Transverse colon (tissue), 4 donors: ENCODE results near the gene AGPAT1. TPM values are rescaled to one million over a fixed set of nuclear protein-coding genes. Genes with fewer than 3 reads are reported as not detected.
"Not testable (repeated sequence)": the region's sequence is repeated elsewhere in the genome, so short reads cannot be mapped to it uniquely, and the experiment has no call there.

Source experiments
- DNase-seq: peaks from one replicate; pipeline ENCODE4 v3.0.0-alpha.2; 2019
- H3K27ac ChIP-seq, 4 donors: fragments of 200-600 bp; sonication (generic); 2 replicates each; pipeline ENCODE4 v1.5.1; 2016 to 2018; ENCODE audit warnings: inconsistent platforms in 4 of 4
- H3K27me3 ChIP-seq: fragments of 200-600 bp; sonication (generic); 2 replicates; pipeline ENCODE4 v1.5.1; 2017; ENCODE audit warnings: inconsistent platforms
- H3K36me3 ChIP-seq, 4 donors: fragments of 200-600 bp; sonication (generic); 2 replicates each; pipeline ENCODE4 v1.5.1; 2017 to 2019; ENCODE audit warnings: inconsistent platforms in 4 of 4
- H3K4me1 ChIP-seq, 4 donors: fragments of 200-600 bp; sonication (generic); 2 replicates each; pipeline ENCODE4 v1.5.1; 2017 to 2020; ENCODE audit warnings: inconsistent platforms in 4 of 4
- H3K4me3 ChIP-seq, 4 donors: fragments of 200-600 bp; sonication (generic); 1 replicate in 1 of 4; 2 replicates in 3 of 4; pipeline versions ENCODE4 v1.5.1 to v1.6.1; 2017 to 2019; ENCODE audit warnings: inconsistent platforms in 4 of 4
- H3K9me3 ChIP-seq, 2 donors: fragments of 200-600 bp; sonication (generic); 2 replicates each; pipeline ENCODE4 v1.5.1; 2017 to 2019; ENCODE audit warnings: inconsistent platforms in 2 of 2
- EP300 ChIP-seq: sonication (generic); formaldehyde crosslinking; IDR thresholded peaks from one replicate; pipeline ENCODE4 v1.6.1; 2017; ENCODE audit warnings: antibody characterized with exemption, low read depth
- POLR2A ChIP-seq: fragments of 450-650 bp; IDR thresholded peaks from one replicate; pipeline ENCODE4 v1.6.1; 2016; ENCODE audit warnings: antibody characterized with exemption, mild to moderate bottlenecking, moderate library complexity
- POLR2AphosphoS5 ChIP-seq, 3 donors: sonication (generic); formaldehyde crosslinking; IDR thresholded peaks; one replicate each; pipeline ENCODE4 v1.6.1; 2016; ENCODE audit warnings: antibody characterized with exemption in 3 of 3
- WGBS, 2 donors: methylation state at CpG; one replicate each; pipeline ENCODE4 v1.1.5; 2018; ENCODE audit warnings: low coverage in 1 of 2; 5-methylcytosine and 5-hydroxymethylcytosine counted together
- in situ Hi-C, 4 donors: fragments of 200-750 bp; cut with MboI; loops; one replicate each; pipeline versions ENCODE4 v1.15.0 to v1.15.1; 2017; ENCODE audit warnings: low sequenced_read_pairs in 3 of 4, low pct_ligation_motif_present in 1 of 4, low pct_unique_long_range_greater_than_20kb in 1 of 4
- intact Hi-C: fragments of 100-400 bp; cut with DNase I; formaldehyde crosslinking; loops from one replicate; pipeline ENCODE4 v1.15.1; 2023; ENCODE audit warnings: low total_unique reads
- total RNA-seq, 4 donors: library from RNA; depleted of rRNA; stranded (reverse); fragments of >200 nt; gene quantifications; one replicate each; pipeline ENCODE4 v1.1.0, GENCODE V29; 2016
- TF ChIP-seq, protein P1 (sequence below), 5 experiments: fragments of 200-600 bp in 3 of 5; fragments of 450-650 bp in 2 of 5; sonication (generic) in 3 of 5; IDR thresholded peaks; 1 replicate in 2 of 5; 2 replicates in 3 of 5; pipeline ENCODE4 v1.5.1; 2016 to 2017; ENCODE audit warnings: antibody characterized with exemption in 5 of 5, inconsistent platforms in 3 of 5, mild to moderate bottlenecking in 2 of 5, moderate library complexity in 1 of 5

AGPAT1 gene
- total RNA-seq, 4 donors from 2014 or later: 17.9 to 67.2 (median 50.1) TPM

DNA sequence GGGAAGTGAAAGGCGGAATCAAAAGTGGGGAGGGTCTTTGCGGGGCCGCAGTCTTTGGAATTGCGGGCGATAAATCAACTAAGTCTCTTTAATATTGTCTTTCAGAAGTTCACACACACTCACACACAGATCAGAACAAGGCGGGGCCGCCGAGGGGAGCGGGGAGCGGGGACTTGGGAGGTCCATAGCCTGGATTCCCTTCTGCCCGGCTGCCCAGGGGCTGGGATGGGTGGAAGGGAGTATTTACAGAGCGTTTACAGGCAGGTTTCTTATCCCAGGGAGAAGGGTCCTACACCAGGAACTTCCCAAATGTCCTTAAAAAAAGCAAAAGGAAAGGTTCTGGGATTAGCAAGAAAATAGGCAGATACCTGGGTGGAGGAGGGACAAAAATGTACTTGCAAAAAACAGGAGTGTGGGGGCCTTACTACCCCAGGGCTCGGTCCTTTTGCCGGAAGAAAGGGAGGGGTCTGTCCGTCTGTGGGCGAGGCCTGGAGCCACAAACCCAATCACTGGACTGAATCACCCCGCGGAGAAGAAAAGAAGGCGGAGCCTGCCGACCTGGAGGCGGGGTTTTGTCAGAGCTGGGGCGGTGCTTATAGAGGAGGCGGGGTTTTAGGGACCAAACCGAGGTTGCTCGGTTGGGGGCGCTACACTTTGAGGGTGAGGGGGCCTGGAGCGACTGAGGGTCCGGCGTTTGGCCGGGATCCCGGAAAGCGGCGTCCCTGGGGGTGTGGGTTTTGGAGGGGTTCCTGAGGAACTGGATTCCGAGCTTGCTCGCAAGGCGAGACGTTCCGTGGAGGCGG lies 27.4 kb downstream of the AGPAT1 start:
- TF ChIP-seq POLR2AphosphoS5 (IDR thresholded peaks at IDR 0.05): no peak
- TF ChIP-seq, protein P1, sequence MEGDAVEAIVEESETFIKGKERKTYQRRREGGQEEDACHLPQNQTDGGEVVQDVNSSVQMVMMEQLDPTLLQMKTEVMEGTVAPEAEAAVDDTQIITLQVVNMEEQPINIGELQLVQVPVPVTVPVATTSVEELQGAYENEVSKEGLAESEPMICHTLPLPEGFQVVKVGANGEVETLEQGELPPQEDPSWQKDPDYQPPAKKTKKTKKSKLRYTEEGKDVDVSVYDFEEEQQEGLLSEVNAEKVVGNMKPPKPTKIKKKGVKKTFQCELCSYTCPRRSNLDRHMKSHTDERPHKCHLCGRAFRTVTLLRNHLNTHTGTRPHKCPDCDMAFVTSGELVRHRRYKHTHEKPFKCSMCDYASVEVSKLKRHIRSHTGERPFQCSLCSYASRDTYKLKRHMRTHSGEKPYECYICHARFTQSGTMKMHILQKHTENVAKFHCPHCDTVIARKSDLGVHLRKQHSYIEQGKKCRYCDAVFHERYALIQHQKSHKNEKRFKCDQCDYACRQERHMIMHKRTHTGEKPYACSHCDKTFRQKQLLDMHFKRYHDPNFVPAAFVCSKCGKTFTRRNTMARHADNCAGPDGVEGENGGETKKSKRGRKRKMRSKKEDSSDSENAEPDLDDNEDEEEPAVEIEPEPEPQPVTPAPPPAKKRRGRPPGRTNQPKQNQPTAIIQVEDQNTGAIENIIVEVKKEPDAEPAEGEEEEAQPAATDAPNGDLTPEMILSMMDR (IDR thresholded peaks at IDR 0.05): peak in 1 of 5 experiments; percentile 8
- peaks cover 0 to 32% (median 29%) of the 10 kb centered on the region in 4 donors for H3K4me1 ChIP-seq
- 33 to 60% methylated on average over 23 to 39 of the region's 39 CpGs for WGBS, 2 donors
- intact Hi-C loops (no loop called here), in situ Hi-C loops (no loop called here)
- peak; percentile 58 for DNase-seq
- H3K9me3 ChIP-seq: no peaks in the 10 kb centered on the region
- H3K27me3 ChIP-seq: peaks cover 13% of the 10 kb centered on the region
- no peaks in the 10 kb centered on the region for H3K36me3 ChIP-seq
- H3K4me3 ChIP-seq: peak overlapping the region in 3 of 4 donors; percentile 14 to 38 (median 19)
- no peak overlapping the region for H3K27ac ChIP-seq

DNA sequence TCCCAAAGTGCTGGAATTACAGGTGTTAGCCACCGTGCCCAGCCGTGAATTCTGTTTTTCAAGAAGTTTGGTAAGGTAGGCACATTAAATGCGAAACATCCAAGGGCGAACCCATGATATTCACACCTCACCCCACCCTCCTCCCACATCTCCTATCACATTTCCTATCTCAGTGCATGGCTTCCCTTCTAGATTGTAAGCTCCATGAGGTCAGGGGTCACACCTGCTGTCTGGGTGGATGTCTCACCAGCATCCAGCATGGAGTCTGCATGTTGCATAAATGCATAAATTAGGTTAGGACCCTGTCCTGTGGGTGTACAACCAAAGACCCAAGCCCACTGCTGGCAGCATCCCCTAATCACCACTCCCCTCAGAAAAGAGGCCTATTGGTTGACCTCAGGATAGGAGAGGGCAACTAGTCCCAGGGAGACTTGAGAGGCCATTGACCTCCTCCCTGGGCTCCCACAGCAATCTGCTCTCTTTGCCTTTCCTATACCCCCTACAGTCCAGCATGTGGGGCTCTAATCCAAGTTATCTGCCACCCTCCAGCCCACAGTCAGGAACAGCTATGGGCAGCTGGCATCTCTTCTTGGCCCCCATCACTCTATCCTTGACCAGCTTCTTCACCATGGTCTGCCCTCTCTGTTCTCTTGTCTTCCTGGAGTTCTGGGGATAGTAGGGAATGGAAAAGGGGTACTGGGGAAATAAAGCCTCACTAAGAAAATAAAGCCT lies 28.3 kb downstream of the AGPAT1 start:
- peaks cover 13% of the 10 kb centered on the region for H3K27me3 ChIP-seq
- H3K4me1 ChIP-seq: peaks cover 0 to 23% (median 20%) of the 10 kb centered on the region in 4 donors
- no peak for TF ChIP-seq POLR2A
- TF ChIP-seq EP300: no peak
- no peak for TF ChIP-seq POLR2AphosphoS5 (IDR thresholded peaks at IDR 0.05)
- TF ChIP-seq, protein P1 (IDR thresholded peaks at IDR 0.05): no peak
- H3K4me3 ChIP-seq: no peak overlapping the region
- no peaks in the 10 kb centered on the region for H3K36me3 ChIP-seq
- no peaks in the 10 kb centered on the region for H3K9me3 ChIP-seq
- WGBS, 2 donors: 70 to 96% methylated on average over 2 to 4 of the region's 4 CpGs
- no peak for DNase-seq
- intact Hi-C loops: no loop called here
- H3K27ac ChIP-seq: no peak overlapping the region
- in situ Hi-C loops: no loop called here

DNA sequence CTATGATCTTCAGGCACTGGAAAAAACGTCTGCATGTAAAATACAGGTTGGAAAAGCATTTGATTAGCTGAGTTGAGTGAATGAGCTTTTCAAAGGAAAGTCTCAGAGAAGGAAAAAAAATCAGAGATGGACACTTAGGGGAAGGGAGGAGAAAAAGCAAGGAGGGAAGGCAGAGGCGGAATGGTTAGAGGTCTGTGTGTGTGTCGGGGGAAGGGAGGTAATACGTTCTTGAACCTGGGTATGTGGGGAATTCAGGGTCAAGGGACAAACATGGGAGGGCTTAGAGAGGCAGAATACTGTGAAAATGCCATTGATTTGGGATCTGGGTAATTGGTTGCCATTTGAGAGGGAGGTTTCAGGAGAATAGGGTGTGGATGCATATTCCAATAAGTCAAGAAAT lies 29.2 kb downstream of the AGPAT1 start:
- WGBS, 2 donors: 27 to 57% methylated on average over 2 to 4 of the region's 4 CpGs
- no peak for DNase-seq
- H3K27ac ChIP-seq: no peak overlapping the region
- intact Hi-C loops: no loop called here
- in situ Hi-C loops: no loop called here
- no peak for TF ChIP-seq POLR2AphosphoS5 (IDR thresholded peaks at IDR 0.05)
- TF ChIP-seq POLR2A: no peak
- H3K4me1 ChIP-seq: peaks cover 0 to 25% (median 14%) of the 10 kb centered on the region in 4 donors
- H3K36me3 ChIP-seq: no peaks in the 10 kb centered on the region
- H3K9me3 ChIP-seq: no peaks in the 10 kb centered on the region
- H3K27me3 ChIP-seq: peaks cover 13% of the 10 kb centered on the region
- H3K4me3 ChIP-seq: no peak overlapping the region

DNA sequence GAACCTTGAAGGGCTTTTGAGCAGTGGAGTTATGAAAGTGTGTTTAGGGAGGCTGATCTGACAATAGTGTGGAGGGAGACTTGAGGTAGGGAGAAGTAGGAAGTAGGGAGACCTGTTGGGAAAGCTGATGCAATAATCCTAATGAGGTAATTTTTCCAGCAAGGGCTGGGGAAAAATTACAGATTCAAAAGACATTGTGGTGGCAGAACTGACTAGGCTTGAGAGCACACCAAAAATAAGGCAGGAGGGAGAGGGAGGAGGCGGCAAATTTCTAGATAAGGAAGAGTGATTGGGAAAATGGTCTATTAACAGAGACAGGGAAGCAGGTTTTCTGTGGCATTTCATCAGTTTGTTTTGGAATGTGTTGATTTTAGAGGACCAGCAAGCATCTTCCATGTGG lies 29.6 kb downstream of the AGPAT1 start:
- no peak for DNase-seq
- H3K36me3 ChIP-seq: no peaks in the 10 kb centered on the region
- TF ChIP-seq, protein P1 (IDR thresholded peaks at IDR 0.05): no peak
- TF ChIP-seq POLR2A (no peak), POLR2AphosphoS5 (IDR thresholded peaks at IDR 0.05) (no peak), EP300 (no peak)
- 90% methylated on average over 1 of the region's 1 CpG; no CpG with 5 or more reads in 1 of the 2 donors for WGBS, 2 donors
- H3K27me3 ChIP-seq: peaks cover 13% of the 10 kb centered on the region
- peaks cover 0 to 27% (median 14%) of the 10 kb centered on the region in 4 donors for H3K4me1 ChIP-seq
- H3K27ac ChIP-seq: no peak overlapping the region
- no peaks in the 10 kb centered on the region for H3K9me3 ChIP-seq
- H3K4me3 ChIP-seq: no peak overlapping the region
- intact Hi-C loops (no loop called here), in situ Hi-C loops (no loop called here)

DNA sequence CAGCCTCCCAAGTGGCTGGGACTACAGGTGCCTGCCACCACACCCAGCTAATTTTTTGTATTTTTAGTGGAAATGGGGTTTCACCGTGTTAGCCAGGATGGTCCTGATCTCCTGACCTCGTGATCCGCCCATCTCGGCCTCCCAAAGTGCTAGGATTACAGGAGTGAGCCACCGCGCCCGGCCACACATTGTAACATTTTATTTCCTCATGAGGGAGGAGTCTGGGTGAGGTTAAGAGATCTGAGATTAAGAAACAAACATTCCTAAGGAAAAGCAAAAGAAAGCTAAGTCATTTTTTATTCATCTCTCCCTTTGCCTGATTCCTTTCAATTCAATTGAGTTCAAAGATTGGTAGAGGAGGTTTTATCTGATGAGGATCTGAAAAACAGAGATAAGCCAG lies 31.6 kb downstream of the AGPAT1 start:
- H3K27me3 ChIP-seq: peaks cover 10% of the 10 kb centered on the region
- intact Hi-C loops, H3K36me3 ChIP-seq, in situ Hi-C loops, H3K9me3 ChIP-seq, H3K4me3 ChIP-seq: not testable (repeated sequence)
- WGBS, 2 donors: 39 to 42% methylated on average over 7 of the region's 7 CpGs
- peak; percentile 65 for DNase-seq
- H3K4me1 ChIP-seq: peaks cover 0 to 17% (median 4%) of the 10 kb centered on the region in 4 donors
- peak overlapping the region in 3 of 4 donors; percentile 24 to 65 (median 60) for H3K27ac ChIP-seq
